Stimulated activated CD8-positive, alpha-beta memory T cell treated with anti-CD3 and anti-CD28 coated beads, Interleukin-15, amount 100 ng/mL, for 24 hours (primary cell): Measurements from ENCODE around the gene UGT1A7.
A peak's percentile ranks its signal among the peaks of the same experiment; 100 is the strongest.
"Not testable (repeated sequence)": the region's sequence is repeated elsewhere in the genome, so short reads cannot be mapped to it uniquely, and the experiment has no call there.

ENCODE experiments used
- DNase-seq: peaks from one replicate; pipeline ENCODE4 v3.0.0-alpha.2; 2020; ENCODE audit warnings: low read depth

The UGT1A7 gene

GRCh38 chr2:233680361-233681045, 1.2 kb upstream of the UGT1A7 start:
- DNase-seq = no peak

- no peak for DNase-seq
Measured at GRCh38 chr2:233684640-233685039, 2.9 kb downstream of the UGT1A7 start.

GRCh38 chr2:233686928-233687327, 5.2 kb downstream of the UGT1A7 start:
- no peak for DNase-seq

- no peak for DNase-seq
Measured at GRCh38 chr2:233688341-233688740, 6.6 kb downstream of the UGT1A7 start.

GRCh38 chr2:233689031-233689430, 7.3 kb downstream of the UGT1A7 start:
- no peak for DNase-seq

GRCh38 chr2:233689501-233689900, 7.8 kb downstream of the UGT1A7 start:
- no peak for DNase-seq

GRCh38 chr2:233690444-233690843, 8.7 kb downstream of the UGT1A7 start:
- DNase-seq = no peak

GRCh38 chr2:233691443-233692433, 10.0 kb downstream of the UGT1A7 start:
- DNase-seq = no peak

- DNase-seq = no peak
Measured at GRCh38 chr2:233692648-233693047, 10.9 kb downstream of the UGT1A7 start, which contains the start of gene UGT1A6. Gene UGT1A6 (plus strand): TSS chr2:233692890. CDS start chr2:233693005, 115 bp downstream.

- DNase-seq = no peak
Measured at GRCh38 chr2:233693963-233694362, 12.3 kb downstream of the UGT1A7 start.

- no peak for DNase-seq
Measured at GRCh38 chr2:233698740-233699139, 17.0 kb downstream of the UGT1A7 start.

- DNase-seq = no peak
Measured at GRCh38 chr2:233699424-233700027, 17.8 kb downstream of the UGT1A7 start.

- no peak for DNase-seq
Measured at GRCh38 chr2:233700028-233700635, 18.4 kb downstream of the UGT1A7 start.

- not testable (repeated sequence) for DNase-seq
Measured at GRCh38 chr2:233700842-233701241, 19.1 kb downstream of the UGT1A7 start.

GRCh38 chr2:233702238-233702637, 20.5 kb downstream of the UGT1A7 start:
- DNase-seq = no peak

GRCh38 chr2:233705911-233706506, 24.3 kb downstream of the UGT1A7 start:
- DNase-seq = no peak

GRCh38 chr2:233706720-233707119, 25.0 kb downstream of the UGT1A7 start:
- DNase-seq = no peak

GRCh38 chr2:233707940-233708644, 26.4 kb downstream of the UGT1A7 start:
- DNase-seq = no peak

GRCh38 chr2:233708942-233709341, 27.2 kb downstream of the UGT1A7 start:
- no peak for DNase-seq

- peak; percentile 37 for DNase-seq
Measured at GRCh38 chr2:233711312-233712008, 29.8 kb downstream of the UGT1A7 start.
